Left forelimb (tissue), 1 donor: ENCODE results near the gene ENAH.

Experiments used
- DNase-seq: peaks from one replicate; pipeline ENCODE4 v3.0.0-alpha.2; 2018; ENCODE audit warnings: low spot score

ENAH gene

DNA sequence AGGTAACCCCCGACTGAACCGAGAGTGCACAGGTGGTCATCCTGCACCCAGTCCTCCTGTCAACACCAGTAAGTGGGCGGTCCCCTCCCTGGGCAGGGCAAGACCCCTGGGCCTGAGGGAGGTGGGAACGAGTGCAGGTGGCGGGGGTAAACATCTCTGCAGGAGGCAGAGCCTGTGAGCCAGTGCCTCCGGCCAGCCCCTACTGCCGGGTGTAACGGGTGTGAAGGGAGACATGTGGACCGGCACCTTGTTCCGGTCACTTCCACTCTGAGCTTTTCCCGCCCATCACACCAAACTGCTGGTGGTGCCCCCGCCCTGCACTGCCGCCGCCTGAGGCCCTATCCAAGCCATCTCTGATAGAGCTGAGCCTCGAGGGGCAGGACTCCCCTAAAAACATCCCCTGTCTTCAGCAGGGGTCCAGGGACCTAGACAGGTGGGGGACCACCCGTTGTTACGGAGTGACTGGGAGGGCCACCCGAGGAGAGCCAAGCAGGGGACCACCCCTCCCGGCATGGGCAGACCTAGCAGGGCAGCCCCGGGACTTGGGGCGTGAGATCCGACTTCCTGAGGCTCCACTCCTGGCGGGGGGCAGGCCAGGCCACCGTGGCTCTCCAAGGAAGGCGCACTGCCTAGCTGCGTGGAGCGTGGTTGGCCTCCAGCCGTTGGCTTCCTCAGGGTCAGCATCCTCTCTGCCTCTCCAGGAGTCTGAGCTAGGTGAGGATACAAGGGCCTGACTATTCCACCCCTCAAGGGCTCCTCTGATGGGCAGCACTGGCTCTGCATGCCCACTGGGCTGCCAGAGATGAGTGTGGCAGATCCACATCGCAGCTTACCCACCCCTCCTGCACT lies 181.2 kb downstream of the ENAH start:
- DNase-seq: no peak

DNA sequence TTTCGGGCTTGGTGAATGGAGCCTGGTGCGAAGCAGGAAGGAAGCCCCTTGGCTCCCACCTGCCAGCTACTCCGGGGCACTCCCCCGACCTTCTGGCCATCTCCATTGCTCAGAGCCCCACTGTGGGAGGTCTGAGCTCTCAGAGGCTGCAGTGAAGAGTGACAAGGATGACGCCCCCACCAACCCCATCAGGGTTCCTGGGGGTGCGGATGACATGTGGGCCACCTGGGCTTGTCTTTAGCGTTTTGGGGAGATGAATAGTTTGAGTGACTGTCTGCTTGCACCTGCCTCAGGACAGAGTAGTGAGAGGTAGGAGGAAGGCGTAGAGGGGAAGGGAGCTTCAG lies 181.8 kb downstream of the ENAH start:
- DNase-seq: no peak

DNA sequence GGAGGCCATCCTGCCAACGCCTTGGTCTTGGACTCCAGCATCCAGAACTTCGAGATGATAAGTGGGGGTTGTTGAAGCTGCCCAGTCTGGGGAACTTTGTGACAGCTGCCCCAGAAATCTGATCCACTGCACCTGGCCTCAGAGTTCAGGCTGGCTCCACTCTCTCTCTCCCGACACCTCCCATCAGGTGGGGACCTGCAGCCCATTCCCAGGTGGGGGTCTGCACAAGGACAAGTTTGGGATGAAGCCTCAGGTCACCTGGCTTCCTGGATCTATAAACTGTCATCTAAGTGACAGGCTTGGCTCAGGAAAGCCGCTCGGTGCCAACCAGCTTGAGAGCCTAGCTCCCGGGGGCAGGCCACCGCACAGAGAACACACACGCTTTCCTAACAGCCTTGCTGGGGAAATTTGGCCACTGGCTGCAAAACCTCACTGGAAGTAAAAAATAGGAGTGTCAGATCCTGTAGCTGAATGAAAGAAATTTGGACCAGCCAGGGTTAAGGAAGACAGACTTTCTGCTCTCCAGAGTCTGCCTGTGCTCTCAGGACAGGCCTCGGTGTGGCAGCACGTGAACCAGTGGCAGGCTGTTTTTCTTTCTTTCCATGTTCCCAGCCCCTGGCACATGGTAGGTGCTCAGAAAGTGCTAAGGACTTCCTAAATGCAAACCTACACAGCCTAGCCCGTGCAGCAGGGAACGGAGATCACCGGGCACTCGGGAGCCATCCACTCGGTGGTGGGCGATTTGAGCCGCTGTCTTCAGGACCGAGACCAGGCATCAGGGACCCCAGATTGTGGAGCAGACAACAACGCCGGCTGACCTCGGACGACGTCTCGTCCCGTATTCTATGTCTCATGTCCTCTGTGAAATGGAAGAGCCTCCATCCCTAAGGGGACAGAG lies 182.5 kb downstream of the ENAH start:
- DNase-seq: peak; percentile 53

DNA sequence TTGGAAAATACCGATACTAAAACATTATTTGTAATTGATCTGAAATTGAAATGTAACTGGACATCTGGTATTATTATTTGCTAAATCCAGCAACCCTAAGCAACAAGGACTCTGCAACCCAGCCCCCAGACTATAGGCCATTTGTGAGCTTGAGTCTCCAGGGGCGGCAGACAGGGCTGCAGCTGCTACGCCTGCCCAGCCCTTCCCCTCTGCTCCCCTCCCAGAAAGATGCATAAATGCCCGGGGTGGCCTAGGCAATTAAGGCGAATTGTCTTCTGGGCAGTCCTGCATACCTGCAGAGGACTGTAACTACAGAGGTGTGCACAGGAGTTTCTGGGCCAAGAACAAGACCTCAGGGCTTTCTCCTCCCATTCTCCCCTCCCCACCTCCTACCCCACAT lies 183.9 kb downstream of the ENAH start:
- DNase-seq: peak; percentile 41

DNA sequence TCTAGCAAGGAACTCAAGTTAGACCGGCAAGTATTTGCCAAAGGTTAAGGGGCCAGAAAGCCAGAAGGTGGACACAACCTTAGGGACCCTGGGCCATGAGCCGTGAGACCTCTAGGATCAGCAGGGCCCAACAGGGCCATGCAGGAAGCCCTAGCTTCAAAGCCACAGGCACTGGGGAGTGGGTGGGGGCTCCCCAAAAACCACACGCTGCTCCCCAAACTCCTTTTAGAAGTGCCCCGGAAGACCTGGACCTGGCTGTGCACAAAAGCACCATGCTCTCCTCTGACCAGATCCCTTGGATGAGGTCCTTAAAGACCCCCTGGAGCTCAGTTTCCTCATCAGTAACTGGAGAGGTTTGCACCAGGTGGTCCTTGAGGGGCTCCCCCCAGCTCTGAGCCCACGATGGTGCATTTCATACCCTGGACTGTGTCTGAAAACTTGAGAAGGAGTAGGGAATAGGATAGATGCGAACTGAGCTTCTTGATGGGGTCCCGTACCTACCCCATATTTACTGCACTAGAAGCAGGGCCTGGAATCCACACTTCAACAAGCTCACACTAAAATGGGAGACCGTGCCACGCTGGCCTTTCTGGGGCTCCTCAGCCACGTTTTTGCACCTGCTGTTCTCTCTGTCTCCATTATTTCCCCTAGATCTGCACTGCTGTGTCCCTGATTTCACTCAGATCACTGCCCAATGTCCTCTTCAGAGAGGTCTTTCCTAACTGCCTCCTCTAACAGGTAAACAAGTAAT lies 184.5 kb downstream of the ENAH start:
- no peak for DNase-seq

DNA sequence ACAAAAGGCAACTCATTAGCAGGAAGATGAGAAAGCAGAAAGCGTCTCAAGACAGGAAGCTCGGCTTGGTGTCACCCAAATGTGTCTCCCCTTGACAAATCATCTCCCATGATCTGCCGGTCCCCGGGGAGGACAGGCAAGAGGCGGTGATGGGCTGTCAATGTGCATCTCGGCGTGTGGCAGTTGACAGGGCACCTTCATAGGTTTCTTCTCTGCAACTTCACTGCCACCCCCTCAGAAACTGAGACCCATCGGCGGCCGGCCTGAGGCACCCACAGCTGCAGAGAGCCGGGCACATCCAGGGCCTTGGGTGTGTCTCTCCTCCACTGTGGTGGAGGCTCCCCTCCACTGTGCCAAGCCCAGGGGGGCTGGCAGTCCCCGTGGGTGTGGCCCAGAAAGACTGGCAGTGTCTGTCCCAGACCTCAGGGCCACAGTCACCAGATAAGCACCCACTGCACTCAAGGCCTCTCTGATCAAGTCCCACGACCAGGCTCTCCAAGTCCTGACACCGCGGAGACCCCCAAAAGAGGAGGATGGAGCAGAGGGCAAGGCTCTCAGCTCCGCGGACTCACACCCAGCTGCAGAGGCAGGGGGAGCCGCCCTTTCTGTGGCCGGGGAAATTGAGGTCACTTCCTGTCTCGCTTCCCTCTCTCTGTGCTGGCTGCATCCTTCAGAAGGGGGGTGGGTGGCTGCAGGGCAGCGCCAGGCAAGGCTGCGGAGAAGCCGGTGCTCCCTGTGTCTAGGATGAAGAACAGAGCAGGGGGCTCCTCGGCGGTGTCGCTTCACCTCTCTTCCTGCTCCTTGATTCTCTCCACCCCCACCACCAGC lies 185.5 kb downstream of the ENAH start:
- no peak for DNase-seq

DNA sequence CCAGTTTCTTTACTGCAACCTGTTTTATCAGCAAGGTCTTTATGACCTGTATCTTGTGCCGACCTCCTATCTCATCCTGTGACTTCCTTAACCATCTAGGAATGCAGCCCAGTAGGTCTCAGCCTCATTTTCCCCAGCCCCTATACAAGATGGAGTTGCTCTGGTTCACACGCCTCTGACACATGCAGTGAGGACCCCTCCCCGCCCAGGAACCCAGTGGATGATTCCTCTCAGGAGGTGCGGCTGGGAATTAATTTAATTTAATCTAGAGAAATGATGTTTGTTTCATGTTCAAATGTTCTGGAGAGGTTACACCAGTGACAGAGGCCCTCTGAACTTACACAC lies 186.1 kb downstream of the ENAH start:
- no peak for DNase-seq

DNA sequence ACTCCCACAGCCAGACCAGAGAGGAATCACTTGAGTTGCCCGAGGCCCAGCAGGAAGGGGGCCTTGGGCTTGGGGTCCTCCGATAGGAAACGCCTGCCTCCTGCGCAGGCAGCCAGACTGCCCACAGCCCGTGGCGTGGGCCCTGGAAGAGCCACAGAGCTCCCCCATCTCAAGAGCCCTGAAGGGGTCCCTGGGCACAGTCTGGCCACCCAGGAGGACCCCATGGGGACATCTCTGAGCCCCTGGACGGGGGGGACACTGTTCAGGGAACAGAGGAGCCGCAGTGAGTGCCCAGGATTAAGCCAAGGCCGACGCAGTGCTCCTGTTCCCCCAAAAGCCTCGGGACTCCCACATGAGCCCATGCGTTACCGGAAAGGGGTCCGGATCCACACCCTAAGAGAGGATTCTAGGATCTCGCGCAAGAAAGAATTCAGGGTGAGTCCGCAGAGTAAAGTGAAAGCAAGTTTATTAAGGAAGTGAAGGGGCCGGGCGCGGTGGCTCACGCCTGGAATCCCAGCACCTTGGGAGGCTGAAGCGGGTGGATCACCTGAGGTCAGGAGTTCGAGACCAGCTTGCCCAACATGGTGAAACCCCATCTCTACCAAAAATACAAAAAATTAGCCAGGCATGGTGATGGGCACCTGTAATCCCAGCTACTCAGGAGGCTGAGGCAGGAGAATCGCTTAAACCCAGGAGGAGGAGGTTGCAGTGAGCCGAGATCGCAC lies 187.0 kb downstream of the ENAH start:
- DNase-seq: no peak

DNA sequence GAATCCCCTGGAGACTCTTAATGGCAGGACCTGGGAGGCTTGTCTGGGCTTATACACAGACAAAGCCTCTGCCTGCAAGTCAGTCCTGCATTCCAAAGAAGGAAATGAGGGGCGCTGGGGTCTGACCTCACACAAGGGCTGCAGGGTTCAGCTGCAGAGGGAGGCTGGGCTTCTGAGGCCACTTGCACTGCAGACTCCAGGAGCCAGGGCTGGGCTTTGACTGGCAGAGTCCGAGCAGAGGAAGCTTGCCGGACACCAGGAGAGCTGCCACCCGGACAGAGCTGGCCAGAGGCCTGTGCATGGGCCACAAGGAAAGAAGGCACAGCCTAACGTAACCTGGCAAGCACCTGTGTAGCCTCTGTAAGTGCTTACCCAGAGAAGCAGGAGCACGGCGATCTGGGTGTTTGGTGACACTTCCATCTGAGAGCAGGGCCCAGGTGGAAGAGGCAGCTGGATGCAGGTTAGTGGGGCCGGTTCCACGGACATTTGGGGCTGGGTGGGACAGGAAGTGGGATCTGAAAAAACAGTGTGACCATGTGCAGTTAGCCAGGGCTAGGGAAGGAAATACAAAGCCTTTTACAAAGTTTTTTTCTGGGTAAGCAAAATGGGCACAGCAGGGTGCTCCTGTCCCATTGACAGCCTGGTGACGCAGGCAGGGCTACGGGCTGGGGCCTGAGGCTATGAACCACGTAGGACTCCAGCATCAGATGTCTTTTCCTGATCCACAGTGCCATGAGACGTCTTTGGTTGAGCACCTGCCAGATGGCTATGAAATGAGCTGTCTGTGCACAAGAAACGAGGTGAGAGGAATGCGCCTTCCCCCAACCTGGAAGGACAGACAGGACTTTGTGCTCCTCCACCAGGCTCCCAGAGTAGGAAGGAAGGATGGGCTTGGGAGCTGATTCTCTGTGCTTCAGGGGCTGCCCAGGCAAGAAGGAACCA lies 187.8 kb downstream of the ENAH start:
- no peak for DNase-seq

DNA sequence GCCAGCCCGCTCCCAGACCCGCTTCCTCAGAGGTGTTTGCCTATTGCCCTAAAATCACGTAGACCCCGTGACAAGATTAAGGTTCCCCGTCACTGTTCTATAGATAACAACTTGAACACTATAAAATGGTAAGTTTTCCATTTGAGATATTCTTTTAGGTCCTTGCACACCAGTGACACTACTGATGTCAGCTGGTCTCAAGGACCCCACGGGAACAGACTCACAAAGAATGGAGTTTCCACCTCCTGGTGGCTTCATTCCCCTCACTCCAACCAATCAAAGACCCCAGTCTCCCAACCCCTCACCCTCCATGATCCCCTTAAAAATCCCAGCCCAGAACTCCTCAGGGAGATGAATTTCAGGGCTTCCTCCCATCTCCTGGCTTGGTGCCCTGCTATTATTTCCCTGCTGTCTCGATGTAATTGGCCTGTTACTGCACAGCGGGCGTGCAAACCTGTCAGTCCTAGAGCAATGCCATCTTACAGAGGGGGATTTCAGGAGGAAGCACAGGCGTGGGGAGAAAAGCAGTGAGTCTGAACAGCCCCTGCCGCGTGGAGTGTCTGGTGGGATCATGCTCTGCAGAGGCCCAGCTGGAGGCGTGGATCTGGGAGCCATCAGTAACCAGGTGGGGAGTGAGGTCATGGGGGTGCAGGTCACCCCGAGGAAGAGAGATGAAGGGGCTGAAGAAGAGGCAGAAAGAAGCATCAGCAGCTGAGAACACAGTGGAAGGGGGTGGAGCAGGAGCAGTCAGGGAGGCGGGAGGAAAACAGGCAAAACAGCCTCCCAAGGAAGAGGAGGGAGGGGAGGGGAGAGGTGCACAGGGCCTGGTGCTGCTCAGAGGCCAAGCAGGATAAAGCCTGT lies 190.0 kb downstream of the ENAH start:
- no peak for DNase-seq

DNA sequence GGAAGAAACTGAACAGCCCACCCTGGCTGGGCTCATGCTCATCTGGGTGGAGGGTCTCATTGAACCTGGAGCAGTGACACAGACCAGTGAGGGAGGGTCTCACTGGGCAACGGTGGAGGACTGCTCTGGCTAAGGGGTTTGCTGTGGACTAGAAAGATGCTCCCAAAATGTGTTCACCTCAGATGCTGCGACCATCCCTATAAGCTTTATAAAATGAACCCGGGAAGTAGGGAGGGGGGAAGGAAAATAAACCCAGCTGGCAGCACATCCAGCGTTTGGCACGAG lies 190.6 kb downstream of the ENAH start:
- no peak for DNase-seq

DNA sequence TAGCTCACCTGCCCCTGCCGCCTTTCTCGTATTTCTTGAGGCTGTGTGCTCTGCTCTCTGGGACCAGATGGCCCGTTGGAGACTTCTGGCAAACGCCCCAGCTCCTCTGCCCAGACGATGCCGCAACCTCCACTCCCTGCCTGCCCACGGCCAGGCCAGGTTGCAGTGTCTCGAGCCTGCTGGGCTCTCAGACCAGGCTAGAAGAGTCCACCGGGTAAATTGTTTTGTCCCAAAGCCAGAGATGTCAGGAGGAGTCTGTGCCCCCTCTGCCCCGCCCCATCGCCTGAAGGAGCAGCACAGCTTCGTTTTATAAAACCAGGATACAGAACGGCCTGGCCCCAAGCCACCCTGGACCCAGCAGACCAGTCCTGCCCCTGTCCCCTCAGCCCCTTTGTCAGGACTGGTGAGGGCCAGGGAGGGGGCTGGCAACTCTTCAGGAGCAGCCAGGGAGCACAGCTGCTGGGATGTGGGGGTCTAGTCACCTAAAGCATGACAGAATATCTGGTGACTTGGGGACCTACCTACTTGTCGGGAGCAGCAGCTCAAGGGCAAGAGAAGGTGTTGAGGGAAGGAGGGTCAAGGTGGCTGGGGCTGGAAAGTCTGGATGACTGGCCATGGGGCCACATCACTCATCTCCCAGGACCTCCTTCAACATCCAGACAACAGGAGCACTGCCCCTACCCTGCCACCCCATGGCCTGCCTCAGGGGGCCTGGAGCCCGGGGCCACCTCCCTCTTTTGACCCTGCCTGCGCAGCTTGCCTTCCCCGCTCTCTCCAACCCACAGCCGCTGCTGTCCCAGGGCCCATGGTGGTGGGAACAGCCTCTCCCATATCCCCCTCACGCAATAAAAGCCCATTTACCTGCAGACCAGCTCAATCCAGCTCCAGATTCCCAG lies 191.1 kb downstream of the ENAH start:
- DNase-seq: no peak

DNA sequence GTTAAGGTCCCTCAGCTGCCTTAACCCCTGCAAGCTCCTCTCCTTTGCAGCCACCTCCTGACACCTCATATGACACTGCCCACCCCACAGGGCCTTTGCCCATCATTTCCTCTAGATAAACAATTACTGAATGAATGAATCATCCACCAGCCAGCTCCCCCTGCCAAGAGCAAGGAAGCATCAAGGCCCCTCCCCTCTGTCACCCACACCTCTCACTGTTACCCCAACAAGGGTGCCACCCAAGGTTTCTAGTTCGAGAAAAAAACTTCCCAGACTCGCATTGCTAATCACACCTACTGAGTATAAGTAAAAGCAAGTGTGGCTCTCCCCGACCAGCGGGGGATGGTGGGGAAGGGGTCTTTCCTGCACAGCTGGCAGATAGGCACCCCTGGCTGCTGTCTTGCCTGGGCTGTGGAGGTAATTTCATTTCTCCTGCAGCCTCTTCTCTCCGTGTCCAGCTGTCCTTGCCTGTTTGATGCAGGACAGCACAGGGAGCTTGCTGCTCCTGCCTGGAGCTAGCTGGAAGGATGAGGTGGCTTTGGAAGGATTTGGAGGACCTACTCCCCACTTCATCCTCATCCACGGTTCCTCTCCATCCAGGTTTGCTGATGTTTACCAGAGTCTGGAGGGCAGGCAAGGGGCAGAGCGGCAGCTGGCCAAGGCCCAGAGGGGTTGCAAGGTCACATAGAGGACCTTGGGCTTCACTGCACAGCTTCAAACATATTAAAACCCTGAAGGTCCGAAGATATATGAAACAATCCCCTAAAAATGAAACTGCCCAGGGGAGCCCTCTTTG lies 192.0 kb downstream of the ENAH start:
- DNase-seq: no peak

DNA sequence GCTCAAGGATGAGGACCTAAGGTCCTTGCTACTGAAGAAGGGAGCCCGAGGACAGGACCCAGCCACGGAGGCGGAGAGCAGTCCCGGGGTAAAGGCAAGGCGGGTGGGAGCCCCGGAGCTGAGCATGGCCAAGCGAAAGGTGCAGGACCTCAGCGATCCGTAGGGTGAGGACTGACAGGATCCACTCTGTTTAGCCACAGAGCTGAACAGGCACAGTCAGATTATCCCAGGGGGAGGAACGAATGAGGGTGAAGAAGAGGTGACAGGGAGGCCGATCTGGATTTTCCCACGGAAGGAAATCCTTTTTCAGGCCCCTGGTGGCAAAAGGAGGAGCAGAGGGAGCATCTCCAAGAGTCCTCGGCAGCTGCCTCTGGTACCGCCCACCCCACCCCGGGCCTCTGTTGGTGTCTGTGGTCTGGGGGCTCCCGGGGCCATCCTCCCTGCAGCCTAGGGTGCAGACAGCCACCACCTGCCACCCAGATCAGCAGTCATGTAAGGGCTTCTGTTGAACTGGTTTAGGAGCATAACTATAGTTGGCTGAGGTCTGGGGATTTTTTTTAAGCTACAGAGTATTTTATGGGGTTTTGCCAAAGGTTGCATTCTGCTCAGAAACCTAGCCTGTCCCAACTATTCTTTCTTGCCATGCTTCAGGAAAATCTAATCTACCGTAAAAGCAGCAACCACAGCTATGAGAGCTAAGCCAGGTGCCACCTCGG lies 192.7 kb downstream of the ENAH start:
- no peak for DNase-seq

DNA sequence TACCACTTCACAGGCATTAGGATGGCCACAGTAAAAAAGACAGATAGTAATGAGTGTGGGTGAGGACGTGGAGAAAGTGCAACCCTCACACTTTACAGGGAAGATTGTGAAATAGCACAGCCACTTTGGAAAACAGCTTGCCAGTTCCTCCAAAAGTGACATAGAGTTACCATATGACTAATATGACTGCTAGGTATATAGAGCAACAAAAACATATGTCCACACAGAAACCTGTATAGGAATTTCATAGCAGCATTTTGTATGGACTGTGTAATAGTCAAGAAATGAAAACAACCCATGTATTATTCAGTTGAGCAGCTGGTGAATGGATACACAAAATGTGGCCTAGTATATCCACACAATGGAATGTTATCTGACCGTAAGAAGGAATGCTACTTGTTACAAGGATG lies 194.7 kb downstream of the ENAH start:
- no peak for DNase-seq

DNA sequence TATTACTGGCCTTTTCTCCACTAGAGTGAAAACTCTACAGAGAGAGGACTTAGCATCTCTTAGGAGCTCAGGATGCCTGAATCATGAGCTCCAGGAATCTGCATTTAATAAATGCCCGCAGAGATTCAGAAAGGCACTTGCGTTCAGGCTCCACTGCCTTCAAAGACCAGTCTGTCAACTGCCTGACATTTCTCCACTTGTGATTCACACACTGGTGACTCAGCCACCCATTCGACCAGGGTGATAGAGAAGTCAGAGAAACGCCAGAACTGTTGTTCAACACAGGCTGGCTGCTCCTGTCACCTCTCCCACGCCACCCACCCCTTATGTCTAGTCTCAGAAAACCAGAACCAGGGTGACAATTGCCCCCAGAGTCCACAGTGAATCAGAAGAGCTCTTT lies 198.2 kb downstream of the ENAH start:
- no peak for DNase-seq
